ENCODE results near the gene ZKSCAN4.

DNA sequence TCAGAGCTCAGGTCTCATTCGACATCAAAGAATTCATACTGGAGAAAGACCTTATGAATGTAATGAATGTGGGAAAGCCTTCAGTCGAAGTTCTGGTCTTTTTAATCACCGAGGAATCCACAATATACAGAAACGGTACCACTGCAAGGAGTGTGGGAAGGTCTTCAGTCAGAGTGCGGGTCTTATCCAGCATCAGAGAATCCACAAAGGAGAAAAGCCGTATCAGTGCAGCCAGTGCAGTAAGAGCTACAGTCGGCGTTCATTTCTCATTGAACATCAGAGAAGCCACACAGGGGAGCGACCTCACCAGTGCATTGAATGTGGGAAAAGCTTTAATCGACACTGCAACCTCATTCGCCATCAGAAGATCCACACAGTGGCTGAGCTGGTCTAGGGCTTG is 19.3 kb downstream of the ZKSCAN4 start:
- TF ChIP-seq, protein P1, sequence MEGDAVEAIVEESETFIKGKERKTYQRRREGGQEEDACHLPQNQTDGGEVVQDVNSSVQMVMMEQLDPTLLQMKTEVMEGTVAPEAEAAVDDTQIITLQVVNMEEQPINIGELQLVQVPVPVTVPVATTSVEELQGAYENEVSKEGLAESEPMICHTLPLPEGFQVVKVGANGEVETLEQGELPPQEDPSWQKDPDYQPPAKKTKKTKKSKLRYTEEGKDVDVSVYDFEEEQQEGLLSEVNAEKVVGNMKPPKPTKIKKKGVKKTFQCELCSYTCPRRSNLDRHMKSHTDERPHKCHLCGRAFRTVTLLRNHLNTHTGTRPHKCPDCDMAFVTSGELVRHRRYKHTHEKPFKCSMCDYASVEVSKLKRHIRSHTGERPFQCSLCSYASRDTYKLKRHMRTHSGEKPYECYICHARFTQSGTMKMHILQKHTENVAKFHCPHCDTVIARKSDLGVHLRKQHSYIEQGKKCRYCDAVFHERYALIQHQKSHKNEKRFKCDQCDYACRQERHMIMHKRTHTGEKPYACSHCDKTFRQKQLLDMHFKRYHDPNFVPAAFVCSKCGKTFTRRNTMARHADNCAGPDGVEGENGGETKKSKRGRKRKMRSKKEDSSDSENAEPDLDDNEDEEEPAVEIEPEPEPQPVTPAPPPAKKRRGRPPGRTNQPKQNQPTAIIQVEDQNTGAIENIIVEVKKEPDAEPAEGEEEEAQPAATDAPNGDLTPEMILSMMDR (IDR thresholded peaks at IDR 0.05): no peak
- no peak for TF ChIP-seq IRF3 (IDR thresholded peaks at IDR 0.05; ENCODE audit: low read depth, low read length)
- no peak for TF ChIP-seq GATA2 (CRISPR knock-in tag; IDR thresholded peaks at IDR 0.05)
- no peak for TF ChIP-seq ZBTB33 (IDR thresholded peaks at IDR 0.05; ENCODE audit: borderline replicate concordance, low read depth)
- TF ChIP-seq TEAD4 (IDR thresholded peaks at IDR 0.05; ENCODE audit: borderline replicate concordance, insufficient read depth): no peak
- no peak for TF ChIP-seq EZH2phosphoT487 (IDR thresholded peaks at IDR 0.05; ENCODE audit: borderline replicate concordance, low read depth)
- no peak for TF ChIP-seq TCF12 (IDR thresholded peaks at IDR 0.05)
- no peak for TF ChIP-seq SMC3 (IDR thresholded peaks at IDR 0.05; ENCODE audit: low read depth, low read length)
- TF ChIP-seq EP300 (IDR thresholded peaks at IDR 0.05; ENCODE audit: borderline replicate concordance in 1 of 2, low read depth in 1 of 2, low read length in 1 of 2): no peak
- TF ChIP-seq NFIC (IDR thresholded peaks at IDR 0.05; ENCODE audit: borderline replicate concordance): no peak
- TF ChIP-seq CHD2 (IDR thresholded peaks at IDR 0.05; ENCODE audit: low read length, partially characterized antibody): no peak
- TF ChIP-seq, protein P2, sequence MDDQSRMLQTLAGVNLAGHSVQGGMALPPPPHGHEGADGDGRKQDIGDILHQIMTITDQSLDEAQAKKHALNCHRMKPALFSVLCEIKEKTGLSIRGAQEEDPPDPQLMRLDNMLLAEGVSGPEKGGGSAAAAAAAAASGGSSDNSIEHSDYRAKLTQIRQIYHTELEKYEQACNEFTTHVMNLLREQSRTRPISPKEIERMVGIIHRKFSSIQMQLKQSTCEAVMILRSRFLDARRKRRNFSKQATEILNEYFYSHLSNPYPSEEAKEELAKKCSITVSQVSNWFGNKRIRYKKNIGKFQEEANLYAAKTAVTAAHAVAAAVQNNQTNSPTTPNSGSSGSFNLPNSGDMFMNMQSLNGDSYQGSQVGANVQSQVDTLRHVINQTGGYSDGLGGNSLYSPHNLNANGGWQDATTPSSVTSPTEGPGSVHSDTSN (IDR thresholded peaks at IDR 0.05): no peak
- no peak for TF ChIP-seq RFX5 (IDR thresholded peaks at IDR 0.05; ENCODE audit: low read length)

Measured in SK-N-SH (cell line).